ENCODE results near the gene SLC10A7. TPM values are rescaled to one million over a fixed set of nuclear protein-coding genes. Genes with fewer than 3 reads are reported as not detected.

The SLC10A7 gene
- total RNA-seq, 1 donor = 18.2 TPM

- no peak for DNase-seq (ENCODE audit: low read depth)
- no peak overlapping the region for H3K4me3 ChIP-seq (ENCODE audit: low read depth, low read length)
- no peak for TF ChIP-seq CTCF (IDR thresholded peaks at IDR 0.05; ENCODE audit: insufficient read depth, low read length)
These were observed 39.0 kb downstream of the SLC10A7 start for GRCh38 chr4:146482788-146483187.

GRCh38 chr4:146481246-146481645 lies 40.5 kb downstream of the SLC10A7 start:
- DNase-seq (ENCODE audit: low read depth) = no peak
- no peak overlapping the region for H3K4me3 ChIP-seq (ENCODE audit: low read depth, low read length)
- no peak for TF ChIP-seq CTCF (IDR thresholded peaks at IDR 0.05; ENCODE audit: insufficient read depth, low read length)

GRCh38 chr4:146478009-146478408 lies 43.7 kb downstream of the SLC10A7 start:
- H3K4me3 ChIP-seq (ENCODE audit: low read depth, low read length) = no peak overlapping the region
- no peak for TF ChIP-seq CTCF (IDR thresholded peaks at IDR 0.05; ENCODE audit: insufficient read depth, low read length)
- DNase-seq (ENCODE audit: low read depth) = no peak

- no peak for TF ChIP-seq CTCF (IDR thresholded peaks at IDR 0.05; ENCODE audit: insufficient read depth, low read length)
- no peak overlapping the region for H3K4me3 ChIP-seq (ENCODE audit: low read depth, low read length)
- peak; percentile 44 for DNase-seq (ENCODE audit: low read depth)
These were observed 44.7 kb downstream of the SLC10A7 start for GRCh38 chr4:146477054-146477453.

GRCh38 chr4:146472404-146472803 lies 49.3 kb downstream of the SLC10A7 start:
- no peak for DNase-seq (ENCODE audit: low read depth)
- H3K4me3 ChIP-seq (ENCODE audit: low read depth, low read length) = no peak overlapping the region
- no peak for TF ChIP-seq CTCF (IDR thresholded peaks at IDR 0.05; ENCODE audit: insufficient read depth, low read length)

GRCh38 chr4:146470604-146471003 lies 51.1 kb downstream of the SLC10A7 start:
- no peak for DNase-seq (ENCODE audit: low read depth)
- no peak overlapping the region for H3K4me3 ChIP-seq (ENCODE audit: low read depth, low read length)
- no peak for TF ChIP-seq CTCF (IDR thresholded peaks at IDR 0.05; ENCODE audit: insufficient read depth, low read length)

- no peak overlapping the region for H3K4me3 ChIP-seq (ENCODE audit: low read depth, low read length)
- no peak for TF ChIP-seq CTCF (IDR thresholded peaks at IDR 0.05; ENCODE audit: insufficient read depth, low read length)
- DNase-seq (ENCODE audit: low read depth) = no peak
These were observed 52.7 kb downstream of the SLC10A7 start for GRCh38 chr4:146469022-146469421.
